ENCODE results near the gene ACVR2B.

GRCh38 chr3:38477839-38478450 is 24.3 kb downstream of the ACVR2B start:
- TF ChIP-seq, protein P1, sequence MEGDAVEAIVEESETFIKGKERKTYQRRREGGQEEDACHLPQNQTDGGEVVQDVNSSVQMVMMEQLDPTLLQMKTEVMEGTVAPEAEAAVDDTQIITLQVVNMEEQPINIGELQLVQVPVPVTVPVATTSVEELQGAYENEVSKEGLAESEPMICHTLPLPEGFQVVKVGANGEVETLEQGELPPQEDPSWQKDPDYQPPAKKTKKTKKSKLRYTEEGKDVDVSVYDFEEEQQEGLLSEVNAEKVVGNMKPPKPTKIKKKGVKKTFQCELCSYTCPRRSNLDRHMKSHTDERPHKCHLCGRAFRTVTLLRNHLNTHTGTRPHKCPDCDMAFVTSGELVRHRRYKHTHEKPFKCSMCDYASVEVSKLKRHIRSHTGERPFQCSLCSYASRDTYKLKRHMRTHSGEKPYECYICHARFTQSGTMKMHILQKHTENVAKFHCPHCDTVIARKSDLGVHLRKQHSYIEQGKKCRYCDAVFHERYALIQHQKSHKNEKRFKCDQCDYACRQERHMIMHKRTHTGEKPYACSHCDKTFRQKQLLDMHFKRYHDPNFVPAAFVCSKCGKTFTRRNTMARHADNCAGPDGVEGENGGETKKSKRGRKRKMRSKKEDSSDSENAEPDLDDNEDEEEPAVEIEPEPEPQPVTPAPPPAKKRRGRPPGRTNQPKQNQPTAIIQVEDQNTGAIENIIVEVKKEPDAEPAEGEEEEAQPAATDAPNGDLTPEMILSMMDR (IDR thresholded peaks at IDR 0.05): no peak
- TF ChIP-seq POLR2A (IDR thresholded peaks at IDR 0.05): no peak
